Right kidney (tissue), 1 donor: ENCODE measurements around the gene CCNY.

Experiments
- DNase-seq: peaks from one replicate; pipeline ENCODE4 v3.0.0-alpha.2; 2016

Gene CCNY

GRCh38 chr10:35585903-35586535 lies 249.7 kb downstream of the CCNY start:
- DNase-seq = no peak

- no peak for DNase-seq
These were observed 252.5 kb downstream of the CCNY start for GRCh38 chr10:35588836-35589235.

GRCh38 chr10:35592441-35592840 lies 256.1 kb downstream of the CCNY start:
- DNase-seq = no peak

- DNase-seq = no peak
These were observed 258.1 kb downstream of the CCNY start for GRCh38 chr10:35594115-35595079.

- DNase-seq = no peak
These were observed 258.8 kb downstream of the CCNY start for GRCh38 chr10:35595106-35595505.

- DNase-seq = no peak
These were observed 262.1 kb downstream of the CCNY start for GRCh38 chr10:35598379-35598778.

GRCh38 chr10:35600193-35600592 lies 263.9 kb downstream of the CCNY start:
- no peak for DNase-seq

GRCh38 chr10:35605191-35605590 lies 268.9 kb downstream of the CCNY start, which contains the start of gene GJD4:
TSS of gene GJD4 (plus strand) at chr10:35605341. CDS start at chr10:35605568, 227 bp downstream.
- DNase-seq = no peak

GRCh38 chr10:35606430-35606829 lies 270.1 kb downstream of the CCNY start:
- no peak for DNase-seq

GRCh38 chr10:35607475-35608327 lies 271.4 kb downstream of the CCNY start:
- peak; percentile 68 for DNase-seq

- DNase-seq = no peak
These were observed 272.0 kb downstream of the CCNY start for GRCh38 chr10:35608328-35608672.

- no peak for DNase-seq
These were observed 275.4 kb downstream of the CCNY start for GRCh38 chr10:35611750-35612149.

GRCh38 chr10:35612385-35613106 lies 276.2 kb downstream of the CCNY start:
- DNase-seq = no peak

- no peak for DNase-seq
These were observed 276.8 kb downstream of the CCNY start for GRCh38 chr10:35613107-35613440.

GRCh38 chr10:35613597-35614226 lies 277.4 kb downstream of the CCNY start:
- DNase-seq = no peak

GRCh38 chr10:35614312-35614711 lies 278.0 kb downstream of the CCNY start:
- no peak for DNase-seq
